Jurkat, Clone E6-1 (cell line): ENCODE data around the gene UPB1. TPM values are rescaled to one million over a fixed set of nuclear protein-coding genes. Genes with fewer than 3 reads are reported as not detected.

Source experiments
- DNase-seq: peaks from one replicate; pipeline ENCODE4 v3.0.0-alpha.2; 2011; ENCODE audit warnings: low read depth, low spot score
- H3K4me3 ChIP-seq: 2 replicates; pipeline ENCODE4 v1.5.1; 2011; ENCODE audit warnings: mild to moderate bottlenecking, low read length, control low read depth, moderate library complexity
- polyA plus RNA-seq: library from polyadenylated mRNA; unstranded; fragments of >200 nt; gene quantifications from one replicate; pipeline ENCODE4 v1.2.1, GENCODE V29; 2012; ENCODE audit warnings: missing spikeins; ENCODE audit not compliant: insufficient read length, insufficient read depth

Gene UPB1
- polyA plus RNA-seq: not detected

- no peak within 1 kb of the TSS for H3K4me3 ChIP-seq
- no peak for DNase-seq
Observed at GRCh38 chr22:24494528-24495364, at the start of gene UPB1. Gene UPB1, plus strand, starts transcription at chr22:24495332. Its CDS starts 72 bp downstream, at chr22:24495404.

DNA sequence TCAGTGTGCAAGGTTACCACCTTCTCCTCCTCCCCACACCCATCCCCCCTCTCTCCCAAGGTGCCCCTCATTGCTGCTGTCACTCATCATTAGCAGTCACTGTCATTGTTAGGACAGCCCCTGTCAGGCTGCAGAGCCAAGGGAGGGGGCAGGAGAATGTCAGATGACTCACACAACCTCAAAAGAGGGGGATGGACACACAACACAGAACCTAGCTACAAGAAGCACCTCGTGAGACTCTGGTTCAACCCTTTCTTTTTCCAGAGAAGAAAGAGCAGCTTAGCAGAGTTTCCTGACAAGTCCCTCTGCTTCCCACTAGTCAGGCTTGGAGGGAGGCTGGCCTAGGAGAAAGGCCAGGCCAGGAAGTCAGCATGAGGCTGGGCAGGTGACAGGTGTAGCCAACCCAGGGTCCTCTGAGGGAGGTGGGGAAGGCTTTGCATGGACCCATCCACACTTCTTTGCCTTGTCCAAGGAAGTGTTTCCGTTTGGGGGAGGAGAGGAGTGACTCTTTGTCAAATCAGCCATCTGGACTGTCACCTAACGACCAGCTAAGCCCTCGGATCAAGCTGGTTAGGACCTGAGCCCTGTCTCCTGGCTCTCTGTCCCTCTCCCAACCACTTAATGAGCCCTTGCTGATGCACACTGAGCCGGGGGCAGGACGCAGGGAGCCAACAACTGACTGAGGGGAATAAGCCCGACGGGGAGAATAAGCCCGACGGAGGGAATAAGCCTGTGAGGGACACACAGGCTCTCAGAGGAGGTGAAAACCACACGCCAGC lies 49.5 kb upstream of the UPB1 start:
- H3K4me3 ChIP-seq: no peak overlapping the region
- no peak for DNase-seq

GRCh38 chr22:24446260-24446611 lies 48.9 kb upstream of the UPB1 start:
- H3K4me3 ChIP-seq: no peak overlapping the region
- no peak for DNase-seq

DNA sequence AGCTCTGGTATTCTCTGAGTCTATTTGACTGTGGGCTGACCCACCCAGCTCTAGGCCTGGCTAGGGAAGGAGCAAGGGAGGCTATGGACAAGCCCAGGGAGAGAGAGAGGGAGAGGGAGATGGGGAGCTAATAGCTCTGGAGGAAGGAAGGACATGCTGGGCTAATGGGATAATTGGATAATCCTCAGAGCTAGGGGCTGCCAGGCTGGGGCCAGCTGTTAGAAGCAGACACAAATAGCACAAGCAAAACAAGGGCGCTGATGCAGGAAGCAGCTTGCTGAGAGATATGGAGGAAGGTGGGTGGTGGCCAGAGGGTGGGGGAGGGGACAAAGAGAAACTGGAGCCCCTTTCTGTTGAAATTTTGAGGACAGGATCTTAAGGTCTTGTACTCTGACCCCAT lies 44.5 kb upstream of the UPB1 start:
- no peak overlapping the region for H3K4me3 ChIP-seq

DNA sequence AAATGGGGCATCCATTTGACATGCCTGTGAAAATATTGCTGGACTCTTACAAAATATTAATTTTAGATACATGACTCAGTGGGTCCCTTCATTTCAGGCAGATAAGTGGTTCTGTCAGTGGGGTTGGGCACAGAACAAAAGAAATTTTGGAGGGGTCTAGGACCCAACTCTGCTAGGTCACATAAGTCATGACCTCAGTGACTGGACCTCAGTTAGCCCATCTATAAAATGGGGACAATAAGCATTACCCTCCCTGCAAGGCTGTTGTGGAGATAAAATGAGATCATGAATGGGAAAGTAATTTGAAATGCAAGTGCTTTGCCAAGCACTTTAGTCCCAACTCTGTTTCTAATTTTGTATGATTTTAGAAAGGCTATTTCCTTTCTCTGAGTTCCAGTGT lies 44.0 kb upstream of the UPB1 start:
- no peak for DNase-seq
- H3K4me3 ChIP-seq: no peak overlapping the region

More for the DNA sequence above, 44.5 kb upstream of the UPB1 start:
- DNase-seq: no peak

- no peak for DNase-seq
- H3K4me3 ChIP-seq: no peak overlapping the region
Observed at GRCh38 chr22:24453853-24454252, 41.3 kb upstream of the UPB1 start.

- no peak for DNase-seq
- no peak overlapping the region for H3K4me3 ChIP-seq
Observed at GRCh38 chr22:24455039-24455438, 40.1 kb upstream of the UPB1 start.

DNA sequence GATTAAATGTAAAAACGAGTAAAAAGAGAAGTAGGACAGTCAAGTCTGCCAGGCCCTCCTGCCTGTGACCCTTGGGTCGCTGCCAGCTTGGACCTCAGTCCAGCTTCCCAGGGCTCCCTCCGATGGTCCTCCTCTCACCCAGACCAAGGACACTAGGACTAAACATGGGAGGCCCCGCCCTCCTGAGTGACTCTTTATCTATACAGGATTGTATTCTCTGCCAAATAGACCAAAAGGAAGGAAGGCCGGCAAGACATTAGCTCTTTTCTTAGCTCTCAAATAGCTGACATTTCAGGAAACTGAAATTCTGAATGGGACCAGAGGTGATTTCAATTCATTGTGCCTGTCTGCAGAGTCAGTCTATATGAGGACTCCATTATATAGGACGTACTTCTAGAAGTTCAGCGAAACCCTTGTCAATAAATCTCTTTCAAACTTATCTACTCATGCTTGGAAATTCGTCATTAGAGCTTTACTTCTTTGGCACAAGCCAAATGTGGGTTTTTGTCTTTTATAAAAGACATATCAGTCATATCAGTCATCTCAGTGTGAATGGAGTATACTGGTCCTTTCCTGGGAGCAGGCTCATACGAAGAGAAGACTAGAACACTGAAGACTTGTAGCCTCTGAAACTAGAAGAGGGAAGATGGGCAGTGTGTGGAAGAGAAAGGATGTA lies 39.2 kb upstream of the UPB1 start:
- no peak for DNase-seq
- H3K4me3 ChIP-seq: no peak overlapping the region

GRCh38 chr22:24457894-24458420 lies 37.2 kb upstream of the UPB1 start:
- H3K4me3 ChIP-seq: no peak overlapping the region
- no peak for DNase-seq

DNA sequence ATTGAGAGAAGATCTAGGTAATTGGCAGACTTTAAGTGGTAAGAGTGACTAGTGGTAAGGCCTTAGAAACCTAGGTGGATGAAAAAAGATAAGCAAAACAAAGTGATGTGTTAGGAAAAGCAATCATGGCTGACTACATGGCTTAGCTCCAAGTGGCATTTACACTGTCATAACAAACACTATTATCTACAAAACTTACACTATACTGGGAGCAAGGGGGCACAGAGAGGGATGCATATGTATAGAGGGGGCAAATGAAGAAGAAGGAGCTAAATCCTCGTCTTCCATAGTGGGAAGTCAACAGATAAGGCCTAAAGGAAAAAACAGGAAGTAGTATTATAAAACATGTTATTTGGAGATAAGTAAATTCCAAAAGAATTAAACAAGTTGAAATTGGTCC lies 35.2 kb upstream of the UPB1 start:
- H3K4me3 ChIP-seq: no peak overlapping the region
- DNase-seq: no peak

- no peak for DNase-seq
Observed at GRCh38 chr22:24460418-24461089, 34.6 kb upstream of the UPB1 start.

DNA sequence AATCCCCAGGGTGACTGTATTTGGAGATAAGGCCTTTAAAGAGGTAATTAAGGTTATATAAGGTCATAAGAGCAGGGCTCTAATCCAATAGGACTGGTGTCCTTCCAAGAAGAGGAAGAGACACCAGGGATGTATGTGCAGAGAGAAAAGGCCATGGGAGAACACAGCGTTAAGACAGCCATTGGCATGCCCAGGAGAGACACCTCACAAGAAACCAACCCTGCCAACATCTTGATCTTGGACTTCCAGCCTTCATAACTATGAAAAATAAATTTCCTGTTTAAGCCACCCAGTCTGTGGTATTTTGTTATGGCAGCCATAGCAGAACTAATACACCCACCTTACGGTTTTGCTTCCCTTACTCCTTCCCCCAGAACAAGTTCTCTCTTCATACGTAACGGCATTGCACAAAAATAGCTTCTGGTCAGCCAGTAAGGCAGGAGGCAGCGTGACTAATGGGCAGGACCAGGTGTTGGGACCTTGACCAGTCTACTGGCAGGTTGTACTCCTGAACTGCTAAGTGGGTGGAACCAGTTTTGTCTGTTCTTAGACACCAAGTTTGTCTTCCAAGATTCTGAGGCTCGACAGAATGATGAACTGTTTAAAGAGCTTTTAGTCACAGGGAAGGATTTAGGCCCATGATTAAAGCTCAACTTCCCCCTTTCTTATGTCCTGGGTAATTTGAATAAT lies 31.9 kb upstream of the UPB1 start:
- no peak overlapping the region for H3K4me3 ChIP-seq
- no peak for DNase-seq

More at GRCh38 chr22:24460418-24461089, 34.6 kb upstream of the UPB1 start:
- H3K4me3 ChIP-seq: no peak overlapping the region

GRCh38 chr22:24465566-24465965 lies 29.6 kb upstream of the UPB1 start:
- DNase-seq: no peak

DNA sequence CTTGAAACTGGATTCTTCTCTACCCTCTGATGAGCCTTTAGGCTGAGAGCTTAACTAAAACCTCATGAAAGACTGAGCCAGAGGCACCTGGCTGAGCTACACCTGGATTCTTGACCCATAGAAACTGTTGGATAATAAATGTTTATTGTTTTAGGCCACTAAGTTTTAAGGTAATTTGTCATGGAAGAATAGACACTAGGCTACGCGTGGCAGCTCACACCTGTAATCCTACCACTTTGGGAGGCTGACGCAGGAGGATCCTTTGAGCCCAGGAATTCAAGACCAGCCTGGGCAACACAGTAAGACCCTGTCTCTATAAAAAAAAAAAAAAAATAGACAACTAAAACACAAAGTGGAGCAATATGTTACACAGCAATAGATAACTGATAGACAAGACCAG lies 29.2 kb upstream of the UPB1 start:
- H3K4me3 ChIP-seq: no peak overlapping the region
- DNase-seq: no peak

More at GRCh38 chr22:24465566-24465965, 29.6 kb upstream of the UPB1 start:
- no peak overlapping the region for H3K4me3 ChIP-seq

- peak; percentile 31 for DNase-seq
- H3K4me3 ChIP-seq: no peak overlapping the region
Observed at GRCh38 chr22:24466716-24467328, 28.3 kb upstream of the UPB1 start.

DNA sequence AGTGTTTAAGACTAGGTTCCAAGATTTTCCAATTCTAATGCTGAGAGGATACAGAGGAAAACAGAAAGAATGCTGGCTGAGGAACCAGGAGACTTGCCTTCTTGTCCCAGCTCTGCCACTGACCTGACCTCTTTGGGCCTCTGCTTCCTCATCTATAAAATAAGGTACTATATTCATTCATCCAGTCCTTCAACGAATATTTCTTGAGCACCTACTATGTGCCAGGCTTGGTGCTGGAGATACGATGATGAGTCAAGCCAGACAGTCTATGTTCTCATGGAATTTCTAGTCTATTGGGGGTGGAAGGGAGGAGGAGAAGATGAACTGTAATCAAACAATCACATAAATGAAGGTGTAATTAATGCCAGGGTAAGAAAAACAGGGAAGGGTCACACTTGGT lies 27.8 kb upstream of the UPB1 start:
- no peak for DNase-seq
- H3K4me3 ChIP-seq: no peak overlapping the region

- no peak overlapping the region for H3K4me3 ChIP-seq
- no peak for DNase-seq
Observed at GRCh38 chr22:24471570-24471969, 23.6 kb upstream of the UPB1 start.

DNA sequence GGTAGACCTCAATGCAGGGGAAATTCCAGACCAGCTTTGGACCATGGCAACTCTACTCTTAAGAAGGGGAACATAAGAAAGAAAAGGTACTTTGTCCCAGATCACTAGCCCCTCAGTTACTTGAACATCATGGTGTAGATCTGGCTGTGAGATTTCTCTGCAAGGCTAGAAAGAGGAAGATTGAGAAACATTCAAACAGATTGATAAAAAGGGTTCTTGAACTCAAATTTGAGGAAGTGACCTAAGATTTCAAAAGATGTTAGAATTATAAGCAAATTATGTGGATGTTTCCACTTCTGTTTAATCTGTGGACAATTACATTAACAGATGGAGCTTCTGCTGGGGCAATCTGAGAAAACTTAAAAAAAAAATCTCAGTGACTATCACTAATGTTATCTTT lies 21.8 kb upstream of the UPB1 start:
- H3K4me3 ChIP-seq: no peak overlapping the region
- no peak for DNase-seq
